Stimulated activated CD8-positive, alpha-beta memory T cell treated with anti-CD3 and anti-CD28 coated beads, Interleukin-7, amount 100 ng/mL, for 24 hours (primary cell): ENCODE results near the gene NACA2.
"Not testable (repeated sequence)": the region's sequence is repeated elsewhere in the genome, so short reads cannot be mapped to it uniquely, and the experiment has no call there.

Experiments
- DNase-seq: peaks from one replicate; pipeline ENCODE4 v3.0.0-alpha.2; 2020; ENCODE audit warnings: low read depth

Gene NACA2

GRCh38 chr17:61591018-61591417, at the start of gene NACA2:
Gene NACA2, minus strand, starts transcription at chr17:61591219. Its CDS starts 39 bp downstream, at chr17:61591180.
- DNase-seq: no peak

DNA sequence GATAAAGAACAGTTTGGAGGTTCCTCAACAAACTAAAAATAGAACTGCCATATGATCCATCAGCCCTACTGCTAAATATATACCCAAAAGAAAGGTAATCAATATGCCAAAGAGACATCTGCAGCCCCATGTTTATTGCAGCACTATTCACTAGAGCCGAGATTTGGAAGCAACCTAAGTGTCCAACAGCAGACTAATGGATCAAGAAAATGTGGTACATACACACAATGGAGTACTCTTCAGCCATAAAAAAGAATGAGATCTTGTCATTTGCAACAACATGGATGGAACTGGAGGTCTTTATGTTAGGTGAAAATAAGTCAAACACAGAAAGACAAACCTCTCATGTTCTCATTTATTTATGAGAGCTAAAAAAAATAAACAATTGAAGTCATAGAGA, 48.8 kb upstream of the NACA2 start:
- no peak for DNase-seq

DNA sequence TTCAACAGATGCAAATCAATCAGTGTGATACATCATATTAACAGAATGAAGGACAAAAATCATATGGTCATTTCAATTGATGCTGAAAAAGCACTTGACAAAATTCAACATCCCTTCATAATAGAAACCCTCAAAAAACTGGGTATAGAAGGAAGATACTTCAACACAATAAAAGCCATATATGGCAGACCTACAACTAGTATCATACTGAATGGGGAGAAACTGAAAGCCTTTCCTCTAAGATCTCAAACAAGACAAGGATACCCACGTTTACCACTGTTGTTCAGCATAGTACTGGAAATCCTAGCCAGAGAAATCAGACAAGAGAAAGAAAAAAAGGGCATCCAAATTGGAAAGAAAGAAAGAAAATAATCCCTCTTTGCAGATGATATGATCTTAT, 47.1 kb upstream of the NACA2 start:
- no peak for DNase-seq

GRCh38 chr17:61635913-61636432, 45.0 kb upstream of the NACA2 start:
- DNase-seq: peak; percentile 17

DNA sequence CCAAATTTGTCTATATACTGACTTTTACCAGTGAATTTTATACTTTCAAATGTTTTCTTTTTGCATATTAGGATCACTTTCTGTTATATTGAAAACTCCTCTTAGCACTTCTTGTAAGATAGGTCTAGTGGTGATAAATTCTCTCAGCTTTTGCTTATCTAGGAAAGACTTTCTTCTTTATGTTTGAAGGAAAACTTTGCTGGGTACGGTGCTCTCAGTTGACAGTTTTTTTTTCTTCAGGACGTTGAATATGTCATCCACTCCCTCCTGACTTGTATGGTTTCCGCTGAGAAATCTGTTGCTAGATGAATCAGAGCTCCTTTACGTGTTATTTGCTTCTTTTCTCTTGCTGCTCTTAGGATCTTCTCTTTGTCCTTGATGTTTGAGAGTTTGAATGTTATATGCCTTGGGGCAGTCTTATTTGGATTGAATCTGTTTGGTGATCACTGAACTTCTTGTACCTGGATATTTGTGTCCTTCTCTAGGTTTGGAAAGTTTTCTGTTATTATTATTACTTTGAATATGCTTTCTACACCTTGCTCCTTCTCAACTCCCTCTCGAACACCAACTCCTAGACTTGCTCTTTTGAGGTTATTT, 44.0 kb upstream of the NACA2 start:
- DNase-seq: no peak

- DNase-seq: no peak
Measured at GRCh38 chr17:61634011-61634539, 43.1 kb upstream of the NACA2 start.

- no peak for DNase-seq
Measured at GRCh38 chr17:61632826-61633225, 41.8 kb upstream of the NACA2 start.

DNA sequence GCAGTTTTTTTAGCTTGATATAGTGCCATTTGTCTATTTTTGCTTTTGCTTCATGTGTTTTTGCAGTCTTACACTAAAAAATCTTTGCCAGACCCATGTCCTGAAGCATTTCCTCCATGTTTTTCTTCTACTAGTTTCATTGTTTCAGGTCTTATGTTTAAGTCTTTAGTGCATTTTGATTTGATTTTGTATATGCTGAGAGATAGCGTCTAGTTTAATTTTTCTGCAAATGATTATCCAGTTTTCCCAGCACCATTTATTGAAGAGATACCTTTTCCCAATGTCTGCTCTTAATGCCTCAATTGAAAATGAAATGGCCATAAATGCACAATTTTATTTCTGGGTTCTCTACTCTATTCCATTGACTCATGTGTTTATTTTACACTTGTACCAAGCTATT, 40.8 kb upstream of the NACA2 start:
- no peak for DNase-seq

- DNase-seq: not testable (repeated sequence)
Measured at GRCh38 chr17:61628158-61628557, 37.1 kb upstream of the NACA2 start.

- no peak for DNase-seq
Measured at GRCh38 chr17:61627658-61628057, 36.6 kb upstream of the NACA2 start.

DNA sequence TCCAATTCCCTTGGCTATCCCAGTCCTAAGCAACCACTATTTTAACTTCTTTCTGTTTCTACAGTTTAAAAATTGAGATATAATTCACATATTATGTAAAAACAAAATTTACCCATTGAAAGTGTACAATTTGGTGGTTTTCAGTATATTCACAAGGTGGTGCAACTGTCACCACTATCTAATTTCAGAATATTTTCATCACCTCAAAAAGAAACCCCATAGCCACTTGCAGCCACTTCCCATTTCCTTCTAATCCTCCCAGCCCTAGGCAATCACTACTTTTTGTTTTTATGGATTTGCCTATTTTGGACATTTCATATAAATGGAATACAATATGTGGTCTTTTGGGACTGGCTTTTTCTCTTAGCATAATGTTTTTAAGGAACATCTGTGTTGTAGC, 36.1 kb upstream of the NACA2 start:
- no peak for DNase-seq

DNA sequence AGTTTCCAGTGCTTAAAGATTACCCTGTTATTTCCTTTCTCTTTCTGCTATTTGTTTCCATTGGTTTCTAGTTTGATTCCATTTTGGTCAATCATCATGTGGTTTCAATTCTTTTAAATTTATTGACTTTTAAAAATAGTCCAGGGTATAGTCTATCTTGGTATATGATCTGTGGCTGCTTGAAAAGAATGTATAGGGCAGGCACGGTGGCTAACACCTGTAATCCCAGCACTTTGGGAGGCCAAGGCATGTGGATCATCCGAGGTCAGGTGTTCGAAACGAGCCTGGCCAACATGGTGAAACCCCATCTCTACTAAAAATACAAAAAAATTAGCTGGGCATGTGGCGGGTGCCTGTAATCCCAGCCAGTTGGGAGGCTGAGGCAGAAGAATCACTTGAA, 34.5 kb upstream of the NACA2 start:
- DNase-seq: no peak

DNA sequence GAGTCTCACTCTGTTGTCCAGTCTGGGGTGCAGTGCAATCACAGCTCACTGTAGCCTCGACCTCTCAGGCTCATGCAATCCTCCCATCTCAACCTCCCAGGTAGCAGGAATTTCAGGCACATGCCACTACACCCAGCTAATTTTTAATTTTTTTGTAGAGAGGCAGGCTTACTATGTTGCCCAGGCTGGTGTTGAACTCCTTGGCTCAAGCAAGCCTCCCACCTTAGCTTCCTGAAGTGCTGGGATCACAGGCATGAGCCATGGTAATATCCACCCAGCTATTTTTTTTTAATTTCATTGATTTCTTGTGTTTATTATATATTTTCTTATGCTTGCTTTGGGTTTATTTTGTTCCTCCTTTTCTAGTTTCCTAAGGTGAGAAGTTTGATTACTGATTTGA, 33.9 kb upstream of the NACA2 start:
- no peak for DNase-seq

GRCh38 chr17:61621317-61621716, 30.3 kb upstream of the NACA2 start:
- DNase-seq: no peak

- DNase-seq: no peak
Measured at GRCh38 chr17:61619953-61620352, 28.9 kb upstream of the NACA2 start.

GRCh38 chr17:61619493-61619892, 28.5 kb upstream of the NACA2 start:
- DNase-seq: no peak

DNA sequence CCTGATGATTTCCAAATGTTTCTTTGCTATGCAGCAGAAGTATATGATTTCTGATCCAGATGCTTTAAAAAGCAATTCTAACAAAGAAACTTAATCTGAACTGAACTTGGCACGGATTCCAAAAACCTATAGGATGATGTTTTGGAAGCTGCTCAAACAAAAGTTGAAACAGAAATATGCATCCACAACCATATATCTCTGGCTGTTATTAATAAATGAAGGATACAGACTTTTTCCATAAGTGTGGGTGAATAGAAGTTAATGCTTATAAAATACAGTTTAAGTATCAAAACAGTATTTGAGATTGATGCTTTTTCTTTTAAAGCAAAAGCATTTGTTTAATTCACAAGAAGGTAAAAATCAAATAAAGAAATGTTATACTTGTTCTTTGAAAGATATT, 27.9 kb upstream of the NACA2 start:
- no peak for DNase-seq

- no peak for DNase-seq
Measured at GRCh38 chr17:61617330-61617729, 26.3 kb upstream of the NACA2 start.

DNA sequence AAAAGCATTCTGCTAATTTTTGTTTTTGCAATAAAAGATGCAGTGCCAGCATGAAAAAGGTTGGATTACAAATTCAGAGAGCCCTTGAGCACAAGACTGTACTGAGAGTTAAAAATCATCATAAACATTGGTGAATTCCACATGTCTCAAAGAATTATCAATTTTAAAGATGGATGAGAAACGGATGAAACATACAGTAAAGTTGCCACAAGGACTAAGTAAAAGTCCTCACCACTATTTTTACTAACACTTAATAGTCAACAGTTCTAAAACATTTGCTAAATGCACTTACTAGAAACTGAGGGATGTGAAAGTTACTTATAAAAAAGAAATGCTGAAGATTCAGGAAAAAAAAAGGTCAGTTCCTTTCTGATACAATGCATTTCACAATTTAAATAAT, 25.8 kb upstream of the NACA2 start:
- no peak for DNase-seq

DNA sequence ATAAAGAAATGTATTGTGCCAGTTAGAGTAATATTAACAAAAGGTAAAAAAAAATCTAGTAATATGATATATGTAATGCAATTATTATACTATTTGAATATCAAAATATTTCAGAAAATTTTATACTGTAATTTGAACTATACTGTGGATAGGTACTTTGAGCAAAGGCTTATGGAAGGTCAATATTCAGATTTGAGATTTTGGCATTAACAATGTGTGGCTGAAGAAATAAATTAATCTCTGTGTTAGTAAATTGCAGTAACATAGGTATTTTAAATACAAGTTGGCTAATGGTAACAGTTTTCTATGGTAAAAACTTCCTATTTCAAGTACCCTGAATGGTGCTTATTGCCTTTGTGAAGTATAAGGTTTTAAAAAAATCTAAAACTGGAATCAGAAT, 23.2 kb upstream of the NACA2 start:
- no peak for DNase-seq

DNA sequence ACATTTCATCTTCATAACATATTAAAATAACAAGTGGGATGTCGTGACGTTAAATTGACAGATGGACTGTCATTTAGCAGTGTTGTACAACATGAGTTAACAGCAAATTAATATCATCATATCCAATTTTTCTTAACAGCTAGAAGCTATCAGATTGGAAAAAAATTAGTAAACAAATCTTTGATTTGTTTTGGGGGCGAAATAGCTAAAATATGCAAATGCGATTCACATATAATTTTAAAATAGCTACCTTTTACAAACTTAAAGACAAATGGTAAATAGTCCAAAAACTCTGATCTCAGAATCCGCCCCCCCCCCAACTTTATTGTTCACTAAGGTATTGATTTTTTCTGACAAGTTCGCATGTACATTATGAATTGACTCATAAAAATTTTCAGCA, 20.3 kb upstream of the NACA2 start:
- no peak for DNase-seq

GRCh38 chr17:61605692-61606091, 14.7 kb upstream of the NACA2 start:
- DNase-seq: no peak

DNA sequence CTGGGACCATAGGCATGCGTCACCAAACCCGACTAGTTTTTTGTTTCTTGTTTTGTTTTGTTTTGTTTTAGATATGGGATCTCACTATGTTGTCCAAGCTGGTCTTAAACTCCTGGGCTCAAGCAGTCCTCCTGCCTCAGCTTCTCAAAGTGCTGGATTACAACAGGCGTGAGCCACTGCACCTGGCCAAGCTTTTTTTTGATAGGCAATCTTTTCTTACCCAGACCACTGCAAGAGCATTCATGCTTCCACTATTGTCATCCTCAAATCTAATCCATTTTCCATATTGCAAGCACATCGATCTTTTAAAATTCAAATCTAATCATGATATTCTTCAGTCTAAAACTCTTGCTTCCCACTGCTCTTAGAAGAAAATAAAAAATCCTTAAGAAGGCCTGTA, 10.3 kb upstream of the NACA2 start:
- DNase-seq: no peak

DNA sequence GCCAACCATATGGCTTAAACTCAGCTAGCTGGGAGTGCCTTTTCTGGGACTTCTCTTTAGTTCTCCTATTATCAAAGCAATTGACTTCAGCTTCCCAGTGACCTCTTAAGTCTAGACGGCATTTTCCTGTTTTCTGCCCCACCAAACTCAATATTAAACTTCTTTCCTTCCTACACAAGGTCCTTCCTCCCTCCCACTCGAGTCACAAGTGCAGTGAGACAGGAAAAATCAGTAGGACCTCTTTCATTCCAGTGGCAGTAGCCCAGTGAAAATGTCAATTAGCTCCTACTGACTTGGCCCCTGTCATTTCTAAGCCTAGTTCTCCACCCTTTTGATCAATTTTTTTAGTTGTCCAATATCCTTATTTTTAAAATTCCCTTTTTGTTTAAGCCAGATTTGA, 9.6 kb upstream of the NACA2 start:
- DNase-seq: no peak
